ENCODE data around the gene TGFBR2. TPM values are rescaled to one million over a fixed set of nuclear protein-coding genes. Genes with fewer than 3 reads are reported as not detected.

Gene TGFBR2
- total RNA-seq, 2 donors from 2014 or later: 91.8 to 143 TPM

GRCh38 chr3:30645077-30645476, 38.7 kb downstream of the TGFBR2 start:
- Histone ChIP-seq H3K4me1 (peaks cover 36% of the 10 kb centered on the region), H3K36me3 (replicated peaks in 1 of 2; ENCODE audit: insufficient read depth in 1 of 2, low read depth in 2 of 2) (peaks cover 0 to 12% of the 10 kb centered on the region in 2 donors), H3K27ac (peak overlapping the region in 1 of 4 donors; percentile 51), H3K27me3 (no peaks in the 10 kb centered on the region), H3K4me3 (no peak overlapping the region), H3K9me3 (no peaks in the 10 kb centered on the region)
- TF ChIP-seq POLR2A (IDR thresholded peaks at IDR 0.05) (no peak), CTCF (IDR thresholded peaks at IDR 0.05) (no peak)
- intact Hi-C loops (cut with DNase I): no loop called here
- DNase-seq (no peak), ATAC-seq (no peak)
- WGBS, 2 donors: 78 to 80% methylated on average over 4 of the region's 4 CpGs

GRCh38 chr3:30646181-30646876, 39.9 kb downstream of the TGFBR2 start:
- intact Hi-C loops (cut with DNase I): no loop called here
- peaks cover 0 to 20% of the 10 kb centered on the region in 2 donors for H3K36me3 ChIP-seq (replicated peaks in 1 of 2; ENCODE audit: insufficient read depth in 1 of 2, low read depth in 2 of 2)
- DNase-seq (peak in 1 of 4 donors; percentile 43), ATAC-seq (no peak)
- no peaks in the 10 kb centered on the region for H3K27me3 ChIP-seq
- H3K27ac ChIP-seq: peak overlapping the region in 1 of 4 donors; percentile 21
- TF ChIP-seq CTCF (IDR thresholded peaks at IDR 0.05) (no peak), POLR2A (IDR thresholded peaks at IDR 0.05) (no peak)
- H3K4me1 ChIP-seq: peaks cover 33% of the 10 kb centered on the region
- H3K4me3 ChIP-seq: no peak overlapping the region
- H3K9me3 ChIP-seq: no peaks in the 10 kb centered on the region
- WGBS, 2 donors: 86 to 91% methylated on average over 5 of the region's 5 CpGs

DNA sequence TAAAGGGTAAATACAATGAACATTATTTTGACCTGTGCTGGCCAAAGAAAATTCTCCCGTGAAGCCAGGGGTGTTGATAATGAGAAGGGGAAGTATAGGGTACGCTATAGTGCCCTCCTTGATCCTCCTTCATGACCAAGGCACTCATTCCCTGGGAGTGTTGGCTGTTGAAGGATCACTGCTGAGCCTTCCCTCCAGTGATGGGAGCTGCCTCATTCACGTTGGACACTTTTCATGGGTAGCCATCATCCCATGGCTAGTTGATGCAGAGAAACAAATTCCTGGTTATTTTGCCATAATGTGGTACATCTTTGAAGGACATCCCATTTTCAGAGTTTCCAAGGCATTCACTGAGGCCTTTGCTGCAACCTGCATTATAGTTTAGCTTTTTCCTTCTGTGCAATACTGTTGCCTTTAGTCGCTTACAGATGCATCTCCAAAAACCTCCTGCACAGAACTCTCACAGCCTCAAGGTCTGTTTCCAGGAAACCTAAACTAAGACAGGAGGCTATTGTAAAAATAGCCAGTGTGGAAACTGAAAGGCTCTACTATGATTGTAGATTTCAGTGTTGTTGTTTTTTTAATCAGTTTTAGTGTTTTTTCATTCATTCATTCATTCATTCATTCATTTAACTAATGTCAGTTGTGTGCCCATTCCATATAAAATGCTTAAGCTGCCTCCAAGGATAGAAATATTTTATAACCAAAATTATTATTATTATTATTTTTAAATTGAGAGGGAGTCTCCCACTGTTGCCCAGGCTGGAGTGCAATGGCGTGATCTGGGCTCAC, 40.8 kb downstream of the TGFBR2 start:
- TF ChIP-seq POLR2A (IDR thresholded peaks at IDR 0.05) (no peak), CTCF (IDR thresholded peaks at IDR 0.05) (no peak)
- H3K4me3 ChIP-seq: no peak overlapping the region
- no peaks in the 10 kb centered on the region for H3K9me3 ChIP-seq
- ATAC-seq: no peak
- WGBS, 2 donors: 84 to 88% methylated on average over 5 of the region's 5 CpGs
- intact Hi-C loops (cut with DNase I): no loop called here
- no peaks in the 10 kb centered on the region for H3K27me3 ChIP-seq
- peaks cover 25% of the 10 kb centered on the region for H3K4me1 ChIP-seq
- peaks cover 0 to 22% of the 10 kb centered on the region in 2 donors for H3K36me3 ChIP-seq (replicated peaks in 1 of 2; ENCODE audit: insufficient read depth in 1 of 2, low read depth in 2 of 2)
- peak overlapping the region in 1 of 4 donors; percentile 21 for H3K27ac ChIP-seq
- no peak for DNase-seq

GRCh38 chr3:30648670-30649357, 42.4 kb downstream of the TGFBR2 start:
- Histone ChIP-seq H3K27me3 (no peaks in the 10 kb centered on the region), H3K9me3 (no peaks in the 10 kb centered on the region), H3K4me3 (no peak overlapping the region), H3K27ac (peak overlapping the region in 3 of 4 donors; percentile 4 to 40 (median 27)), H3K4me1 (peaks cover 23% of the 10 kb centered on the region), H3K36me3 (replicated peaks in 1 of 2; ENCODE audit: insufficient read depth in 1 of 2, low read depth in 2 of 2) (peaks cover 0 to 22% of the 10 kb centered on the region in 2 donors)
- no peak for DNase-seq
- no peak for ATAC-seq
- no peak for TF ChIP-seq CTCF (IDR thresholded peaks at IDR 0.05)
- TF ChIP-seq POLR2A (IDR thresholded peaks at IDR 0.05): no peak
- intact Hi-C loops (cut with DNase I): no loop called here
- 90 to 93% methylated on average over 5 of the region's 5 CpGs for WGBS, 2 donors
